ENCODE measurements around the gene CRHR2.

DNA sequence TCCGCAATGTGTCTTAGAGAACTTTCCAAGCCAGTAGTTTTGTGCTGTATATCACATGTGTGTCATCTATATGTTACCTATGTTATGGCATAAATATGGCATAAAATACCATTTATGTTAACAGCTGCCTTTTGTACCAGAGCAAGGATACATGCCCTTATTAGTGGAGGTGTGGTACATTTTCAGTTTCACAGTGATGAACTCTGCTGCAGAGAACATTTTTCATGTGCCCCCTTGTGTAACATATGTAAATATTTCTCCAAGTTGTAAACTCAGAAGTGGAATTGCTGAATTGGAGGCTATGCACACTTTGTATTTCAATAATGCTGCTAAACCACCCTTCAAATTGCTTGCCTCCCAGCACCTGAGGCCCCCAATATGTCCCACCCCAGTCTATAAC is 31.9 kb upstream of the CRHR2 start:
- no peak for TF ChIP-seq TAF1 (IDR thresholded peaks at IDR 0.05; ENCODE audit: low read depth)
- TF ChIP-seq POLR2AphosphoS5 (IDR thresholded peaks at IDR 0.05), result no peak
- TF ChIP-seq CTCF (IDR thresholded peaks at IDR 0.05; ENCODE audit: poor library complexity, severe bottlenecking), result no peak

Data from neural cell (in vitro differentiated cells).